MM.1S (cell line): ENCODE measurements around the gene TBL1X.
"Not testable (repeated sequence)": the region's sequence is repeated elsewhere in the genome, so short reads cannot be mapped to it uniquely, and the experiment has no call there.

Experiments
- DNase-seq: peaks from one replicate; pipeline ENCODE4 v3.0.0-alpha.2; 2015
- H2AFZ ChIP-seq: fragments of 300-600 bp; sonication (generic); 2 replicates; pipeline ENCODE4 v1.6.0; 2016; ENCODE audit warnings: antibody characterized with exemption, low read length
- H3F3A ChIP-seq: fragments of 300-600 bp; sonication (generic); 2 replicates; pipeline ENCODE4 v1.6.1; 2016; ENCODE audit warnings: mild to moderate bottlenecking, antibody characterized with exemption, low read length, moderate library complexity, mixed read lengths; ENCODE audit not compliant: insufficient read depth
- H3K27ac ChIP-seq: fragments of 300-600 bp; sonication (generic); 2 replicates; pipeline ENCODE4 v1.5.1; 2016; ENCODE audit warnings: mild to moderate bottlenecking, low read length
- H3K27me3 ChIP-seq: fragments of 300-600 bp; sonication (generic); replicated peaks from 2 replicates; pipeline ENCODE4 v1.6.0; 2016; ENCODE audit warnings: low read length; ENCODE audit not compliant: insufficient read depth
- H3K36me3 ChIP-seq: fragments of 300-600 bp; sonication (generic); replicated peaks from 2 replicates; pipeline ENCODE4 v1.6.1; 2016; ENCODE audit warnings: mild to moderate bottlenecking, low read length, mixed read lengths; ENCODE audit not compliant: insufficient read depth
- H3K4me1 ChIP-seq: fragments of 300-600 bp; sonication (generic); 2 replicates; pipeline ENCODE4 v1.6.1; 2016; ENCODE audit warnings: low read length, mixed read lengths
- H3K4me2 ChIP-seq: fragments of 300-600 bp; sonication (generic); 2 replicates; pipeline ENCODE4 v1.6.0; 2016; ENCODE audit warnings: low read depth, low read length
- H3K4me3 ChIP-seq: fragments of 300-600 bp; sonication (generic); 2 replicates; pipeline ENCODE4 v1.5.1; 2016; ENCODE audit warnings: low read length, mixed read lengths
- H3K79me2 ChIP-seq: fragments of 300-600 bp; sonication (generic); 2 replicates; pipeline ENCODE4 v1.6.1; 2016; ENCODE audit warnings: mixed run types, low read length, mixed read lengths
- H3K9ac ChIP-seq: fragments of 300-600 bp; sonication (generic); 2 replicates; pipeline ENCODE4 v1.6.1; 2016; ENCODE audit warnings: low read length, mixed read lengths
- H3K9me2 ChIP-seq: fragments of 300-600 bp; sonication (generic); replicated peaks from 2 replicates; pipeline ENCODE4 v1.6.1; 2016; ENCODE audit warnings: mild to moderate bottlenecking, low read length, mixed read lengths; ENCODE audit not compliant: insufficient read depth
- H3K9me3 ChIP-seq: fragments of 300-600 bp; sonication (generic); replicated peaks from 2 replicates; pipeline ENCODE4 v1.6.1; 2016; ENCODE audit warnings: mild to moderate bottlenecking, low read length, mixed read lengths; ENCODE audit not compliant: insufficient read depth
- H4K20me1 ChIP-seq: fragments of 300-600 bp; sonication (generic); 2 replicates; pipeline ENCODE4 v1.6.1; 2016; ENCODE audit warnings: mild to moderate bottlenecking, low read length, moderate library complexity, mixed read lengths; ENCODE audit not compliant: insufficient read depth
- EZH2 ChIP-seq: fragments of 300-600 bp; sonication (generic); optimal IDR thresholded peaks from 2 replicates; pipeline ENCODE3; 2017; ENCODE audit warnings: low read depth, mild to moderate bottlenecking, antibody characterized with exemption, low read length, mixed read lengths
- EZH2phosphoT487 ChIP-seq: fragments of 300-600 bp; sonication (generic); IDR thresholded peaks from 2 replicates; pipeline ENCODE4 v1.6.1; 2018; ENCODE audit warnings: antibody characterized with exemption, low read length
- TF ChIP-seq, protein P1 (sequence below): fragments of 300-600 bp; sonication (generic); IDR thresholded peaks from 2 replicates; pipeline ENCODE4 v1.5.1; 2016; ENCODE audit warnings: antibody characterized with exemption, low read length, mixed read lengths

Gene TBL1X

GRCh38 chrX:9431281-9431680 lies 33.6 kb upstream of the TBL1X start:
- TF ChIP-seq EZH2 (no peak), EZH2phosphoT487 (no peak)
- TF ChIP-seq, protein P1, sequence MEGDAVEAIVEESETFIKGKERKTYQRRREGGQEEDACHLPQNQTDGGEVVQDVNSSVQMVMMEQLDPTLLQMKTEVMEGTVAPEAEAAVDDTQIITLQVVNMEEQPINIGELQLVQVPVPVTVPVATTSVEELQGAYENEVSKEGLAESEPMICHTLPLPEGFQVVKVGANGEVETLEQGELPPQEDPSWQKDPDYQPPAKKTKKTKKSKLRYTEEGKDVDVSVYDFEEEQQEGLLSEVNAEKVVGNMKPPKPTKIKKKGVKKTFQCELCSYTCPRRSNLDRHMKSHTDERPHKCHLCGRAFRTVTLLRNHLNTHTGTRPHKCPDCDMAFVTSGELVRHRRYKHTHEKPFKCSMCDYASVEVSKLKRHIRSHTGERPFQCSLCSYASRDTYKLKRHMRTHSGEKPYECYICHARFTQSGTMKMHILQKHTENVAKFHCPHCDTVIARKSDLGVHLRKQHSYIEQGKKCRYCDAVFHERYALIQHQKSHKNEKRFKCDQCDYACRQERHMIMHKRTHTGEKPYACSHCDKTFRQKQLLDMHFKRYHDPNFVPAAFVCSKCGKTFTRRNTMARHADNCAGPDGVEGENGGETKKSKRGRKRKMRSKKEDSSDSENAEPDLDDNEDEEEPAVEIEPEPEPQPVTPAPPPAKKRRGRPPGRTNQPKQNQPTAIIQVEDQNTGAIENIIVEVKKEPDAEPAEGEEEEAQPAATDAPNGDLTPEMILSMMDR: no peak
- Histone ChIP-seq H3K9ac (no peak overlapping the region), H3K4me2 (no peak overlapping the region), H3K4me3 (no peak overlapping the region), H3K27me3 (no peaks in the 10 kb centered on the region), H3K9me3 (no peaks in the 10 kb centered on the region), H3K9me2 (no peaks in the 10 kb centered on the region), H2AFZ (no peak overlapping the region), H3K79me2 (no peaks in the 10 kb centered on the region), H3F3A (no peaks in the 10 kb centered on the region), H3K4me1 (no peaks in the 10 kb centered on the region), H3K36me3 (no peaks in the 10 kb centered on the region), H4K20me1 (no peaks in the 10 kb centered on the region), H3K27ac (no peak overlapping the region)
- DNase-seq: no peak

- Histone ChIP-seq H3K27me3 (no peaks in the 10 kb centered on the region), H4K20me1 (no peaks in the 10 kb centered on the region), H3K9ac (no peak overlapping the region), H3F3A (no peaks in the 10 kb centered on the region), H3K9me2 (no peaks in the 10 kb centered on the region), H3K9me3 (no peaks in the 10 kb centered on the region), H2AFZ (no peak overlapping the region), H3K79me2 (no peaks in the 10 kb centered on the region), H3K4me1 (no peaks in the 10 kb centered on the region), H3K27ac (no peak overlapping the region), H3K4me3 (no peak overlapping the region), H3K4me2 (no peak overlapping the region), H3K36me3 (no peaks in the 10 kb centered on the region)
- DNase-seq: no peak
- TF ChIP-seq EZH2phosphoT487 (no peak), EZH2 (no peak)
- TF ChIP-seq, protein P1: no peak
Observed at GRCh38 chrX:9433596-9433995, 31.3 kb upstream of the TBL1X start.

DNA sequence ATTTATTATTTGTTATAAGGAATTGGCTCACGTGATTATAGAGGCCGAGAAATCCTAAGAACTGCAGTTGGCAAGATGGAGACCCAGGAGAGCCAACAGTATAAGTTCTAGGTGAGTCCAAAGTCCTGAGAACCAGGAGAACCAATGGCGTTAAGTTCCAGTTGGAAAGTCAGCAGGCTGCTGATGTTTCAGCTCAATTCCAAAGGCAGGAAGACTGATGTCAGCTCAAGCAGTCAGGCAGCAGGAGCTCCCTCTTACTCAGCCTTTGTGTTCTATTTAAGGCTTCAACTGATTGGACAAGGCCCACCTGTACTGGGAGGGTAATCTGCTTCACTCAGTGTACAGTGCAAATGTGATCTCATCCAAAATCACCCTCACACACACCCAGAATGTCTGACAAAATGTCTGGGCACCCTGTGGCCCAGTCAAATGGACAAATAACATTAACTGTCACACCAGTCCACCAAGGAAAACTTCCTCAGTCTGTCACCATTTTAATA lies 30.8 kb upstream of the TBL1X start:
- H3K4me1 ChIP-seq: no peaks in the 10 kb centered on the region
- H3F3A ChIP-seq: no peaks in the 10 kb centered on the region
- no peak overlapping the region for H3K4me3 ChIP-seq
- H3K9me3 ChIP-seq: no peaks in the 10 kb centered on the region
- no peaks in the 10 kb centered on the region for H3K27me3 ChIP-seq
- H3K4me2 ChIP-seq: no peak overlapping the region
- no peaks in the 10 kb centered on the region for H4K20me1 ChIP-seq
- no peaks in the 10 kb centered on the region for H3K79me2 ChIP-seq
- TF ChIP-seq EZH2 (no peak), EZH2phosphoT487 (no peak)
- TF ChIP-seq, protein P1: no peak
- no peak overlapping the region for H3K27ac ChIP-seq
- no peaks in the 10 kb centered on the region for H3K9me2 ChIP-seq
- H3K9ac ChIP-seq: no peak overlapping the region
- no peaks in the 10 kb centered on the region for H3K36me3 ChIP-seq
- no peak overlapping the region for H2AFZ ChIP-seq
- DNase-seq: no peak

DNA sequence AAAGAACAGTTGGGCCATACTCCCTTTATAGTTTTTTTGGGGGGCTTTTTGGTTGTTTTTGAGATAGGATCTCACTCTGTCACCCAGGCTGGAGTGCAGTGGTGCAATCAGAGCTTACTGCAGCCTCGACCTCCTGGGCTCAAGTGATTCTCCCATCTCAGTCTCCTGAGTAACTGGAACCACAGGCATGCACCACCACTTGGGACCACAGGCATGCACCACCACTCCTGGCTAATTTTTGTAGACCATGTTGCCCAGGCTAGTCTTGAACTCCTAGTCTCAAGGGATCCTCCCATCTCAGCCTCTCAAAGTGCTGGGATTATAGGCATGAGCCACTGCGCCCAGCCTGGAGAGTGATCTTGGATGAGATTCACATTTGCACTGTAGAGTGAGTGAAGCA lies 29.8 kb upstream of the TBL1X start:
- not testable (repeated sequence) for H3K27me3 ChIP-seq, DNase-seq, H3K9ac ChIP-seq, H3K9me2 ChIP-seq, H3K79me2 ChIP-seq, H3K4me3 ChIP-seq, H3K36me3 ChIP-seq, H3K4me2 ChIP-seq, H2AFZ ChIP-seq, H4K20me1 ChIP-seq, H3F3A ChIP-seq, H3K27ac ChIP-seq, H3K4me1 ChIP-seq, H3K9me3 ChIP-seq
